Measurements from ENCODE around the gene RAB1A.
A peak's percentile ranks its signal among the peaks of the same experiment; 100 is the strongest.

Gene RAB1A

DNA sequence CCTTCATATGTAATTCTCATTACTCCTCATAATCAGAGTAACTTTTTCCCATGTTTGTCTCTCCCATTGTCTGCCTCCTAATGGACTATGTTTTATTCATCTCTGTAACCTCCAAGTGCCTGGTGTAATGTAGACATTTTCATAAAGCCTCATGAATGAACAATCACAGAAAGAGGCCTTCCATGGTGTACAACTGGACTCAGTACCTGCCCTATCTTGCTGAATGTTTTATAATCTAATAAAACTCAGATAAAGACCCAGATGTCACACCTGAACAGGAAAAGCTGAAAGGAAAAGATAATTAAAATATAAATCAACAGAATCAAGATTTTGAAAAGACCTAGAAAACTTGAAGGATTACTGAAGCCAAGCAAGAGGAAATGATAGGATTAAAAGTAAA lies 36.7 kb downstream of the RAB1A start:
- no peak for DNase-seq (ENCODE audit: low spot score)

DNA sequence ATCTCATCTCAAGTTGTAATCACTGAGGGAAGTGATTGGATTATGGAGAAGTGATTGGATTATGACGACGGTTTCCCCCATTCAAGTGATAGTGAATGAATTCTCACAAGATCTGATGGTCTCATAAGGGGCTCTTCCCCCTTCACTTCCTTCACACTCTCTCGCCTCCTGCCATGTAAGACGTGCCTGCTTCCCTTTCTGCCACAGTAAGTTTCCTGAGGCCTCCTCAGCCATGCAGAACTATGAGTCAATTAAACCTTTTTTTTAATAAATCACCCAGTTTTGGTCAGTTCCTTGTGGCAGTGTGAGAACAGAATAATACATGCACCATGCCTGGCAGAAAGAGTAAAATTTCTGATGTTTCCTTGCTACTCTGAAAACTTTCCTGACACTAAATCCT lies 37.1 kb downstream of the RAB1A start:
- no peak for DNase-seq (ENCODE audit: low spot score)

DNA sequence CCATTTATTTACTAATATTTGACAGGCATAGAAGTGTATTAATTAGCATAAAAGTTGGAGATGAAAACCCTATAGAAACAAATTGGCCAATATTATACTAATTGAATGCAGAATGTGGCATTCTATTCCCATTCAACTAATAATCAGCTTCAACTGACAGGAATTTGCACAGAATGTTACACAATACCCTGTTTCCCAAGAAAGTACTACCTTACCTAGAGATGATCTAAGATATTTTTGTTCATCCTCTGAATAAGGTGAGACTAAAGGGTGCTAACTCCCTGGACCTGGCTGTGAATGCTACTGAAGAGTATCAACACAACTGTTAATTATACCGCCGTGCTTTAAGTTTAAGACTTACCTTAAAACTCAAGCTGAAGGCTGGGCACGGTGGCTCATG lies 44.8 kb downstream of the RAB1A start:
- DNase-seq (ENCODE audit: low spot score), result no peak

DNA sequence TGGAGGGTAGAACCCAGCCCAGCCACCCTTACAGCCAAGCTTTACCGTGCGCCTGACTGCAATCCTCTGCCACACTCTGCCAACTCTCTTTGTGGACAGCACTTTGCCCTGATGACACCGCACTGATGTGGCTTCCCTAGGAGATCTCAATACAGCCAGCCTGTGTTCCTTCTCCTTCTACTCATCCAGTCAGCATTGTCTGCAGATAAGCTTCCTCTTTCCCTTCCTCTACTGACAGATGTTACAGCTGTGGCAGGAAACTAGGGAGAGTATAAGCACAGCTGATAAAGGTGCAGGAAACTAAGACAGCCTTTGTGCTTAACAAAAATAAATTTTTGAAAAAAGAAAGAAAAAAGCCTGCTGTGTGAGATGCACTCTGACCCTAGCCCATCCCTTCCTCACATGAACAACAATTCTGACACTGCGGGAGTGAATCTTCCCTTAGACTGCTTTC lies 48.6 kb downstream of the RAB1A start:
- no peak for DNase-seq (ENCODE audit: low spot score)

DNA sequence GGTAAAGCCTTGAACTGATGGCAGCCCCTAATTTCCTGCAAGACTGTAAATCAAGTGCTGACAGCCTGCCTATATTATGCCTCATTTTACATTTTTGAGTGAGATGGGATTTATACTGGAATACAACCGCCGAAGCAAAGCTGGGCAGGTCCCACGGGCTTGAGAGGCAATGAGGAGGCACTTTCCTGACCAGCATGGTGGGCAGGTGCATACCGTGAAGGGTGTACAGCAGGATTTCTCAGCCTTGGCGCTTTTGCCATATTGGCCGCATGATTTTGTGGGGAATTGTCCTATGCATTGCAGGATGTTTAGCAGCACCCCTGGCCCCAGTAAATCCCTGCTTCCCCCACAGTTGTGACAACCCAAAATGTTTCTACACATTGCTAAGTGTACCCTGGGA lies 50.9 kb downstream of the RAB1A start:
- no peak for DNase-seq (ENCODE audit: low spot score)

DNA sequence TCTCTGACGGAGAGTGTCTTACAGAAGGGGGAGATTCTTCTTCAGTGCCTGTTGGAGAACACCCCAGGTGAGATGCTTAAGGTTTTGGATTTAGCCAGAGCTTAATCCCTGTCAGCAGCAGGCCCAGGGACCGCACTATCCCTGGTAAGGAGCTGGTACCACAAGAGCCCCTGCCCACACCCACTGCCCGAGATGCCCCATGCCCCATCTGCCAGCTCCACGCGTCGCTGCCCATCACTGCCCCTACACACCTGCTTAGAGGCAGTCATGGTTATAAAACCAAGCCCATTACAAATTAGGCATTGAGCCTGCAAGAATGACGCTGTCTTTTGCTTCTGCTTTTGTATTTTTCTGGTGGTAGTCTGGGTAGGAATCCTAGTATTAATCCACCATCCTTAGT lies 52.0 kb downstream of the RAB1A start:
- DNase-seq (ENCODE audit: low spot score), result no peak

DNA sequence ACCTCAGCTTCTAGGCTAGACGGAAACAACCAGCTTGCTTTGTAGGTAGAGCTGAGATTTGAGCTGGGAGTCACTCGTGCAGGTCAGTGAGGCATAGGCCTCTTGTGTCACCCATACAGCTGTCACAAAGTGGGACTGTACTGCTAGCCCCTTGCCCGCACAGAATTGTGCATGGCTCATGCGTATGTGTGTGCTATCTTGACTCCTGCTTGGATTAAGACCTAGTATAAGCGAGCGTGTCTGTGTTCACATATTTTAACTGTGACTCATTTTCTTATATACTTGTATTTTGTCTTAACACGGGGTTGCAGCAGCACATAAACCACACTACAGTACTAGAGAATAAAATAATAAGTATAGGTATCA lies 53.6 kb downstream of the RAB1A start:
- DNase-seq (ENCODE audit: low spot score), result no peak

DNA sequence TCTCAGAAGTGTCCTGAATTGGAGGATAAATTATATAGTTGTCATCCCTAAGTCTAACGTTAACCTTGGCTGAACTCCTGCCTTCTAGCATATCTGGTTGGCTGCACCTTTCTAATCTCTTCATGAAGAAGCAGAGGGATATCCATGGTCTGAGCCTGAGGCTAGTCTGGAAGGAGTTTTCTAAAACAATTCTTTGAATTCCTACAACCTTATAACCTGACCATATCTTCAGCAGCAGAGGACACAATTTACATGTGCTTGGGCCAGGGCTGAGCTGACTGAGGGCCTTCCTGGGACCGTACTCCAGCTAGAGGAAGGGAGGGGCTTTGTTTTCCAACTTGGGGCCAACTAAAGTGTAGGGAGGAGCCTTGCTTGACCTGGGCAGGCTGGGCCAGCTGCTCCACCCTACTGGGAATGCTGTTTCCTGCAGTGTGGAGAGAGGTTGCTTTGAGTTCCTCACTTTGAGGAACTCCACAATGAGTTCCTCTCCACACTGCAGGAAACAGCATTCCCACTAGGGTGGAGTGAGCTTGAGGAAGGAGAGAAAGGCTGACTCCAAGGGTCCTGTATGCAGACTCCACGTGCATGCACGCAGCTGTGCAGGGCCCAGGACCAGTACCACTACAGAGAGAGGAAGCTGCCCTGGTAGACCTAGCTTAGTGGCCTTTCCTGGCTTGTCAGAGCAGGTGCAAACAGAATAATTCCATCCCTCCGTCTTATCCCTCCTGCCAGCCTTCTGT lies 54.1 kb downstream of the RAB1A start:
- DNase-seq (ENCODE audit: low spot score), result no peak

DNA sequence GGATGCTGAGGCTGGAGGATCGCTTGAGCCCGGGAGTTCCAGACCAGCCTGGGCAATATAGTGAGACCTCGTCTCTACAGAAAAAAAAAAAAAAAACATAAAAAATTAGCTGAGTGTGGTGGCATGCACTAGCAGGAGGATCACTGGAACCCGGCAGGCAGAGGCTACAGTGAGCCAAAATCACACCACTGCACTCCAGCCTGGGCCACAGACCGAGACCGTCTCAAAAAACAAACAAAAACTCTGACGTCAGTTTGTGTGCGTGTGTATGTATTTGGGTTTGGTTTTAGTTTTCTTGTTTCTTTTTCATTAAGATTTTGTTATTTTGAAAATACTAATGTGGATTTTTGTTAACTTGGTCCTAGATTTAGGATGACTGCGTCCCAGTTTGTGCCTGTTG lies 54.7 kb downstream of the RAB1A start:
- DNase-seq (ENCODE audit: low spot score), result no peak

DNA sequence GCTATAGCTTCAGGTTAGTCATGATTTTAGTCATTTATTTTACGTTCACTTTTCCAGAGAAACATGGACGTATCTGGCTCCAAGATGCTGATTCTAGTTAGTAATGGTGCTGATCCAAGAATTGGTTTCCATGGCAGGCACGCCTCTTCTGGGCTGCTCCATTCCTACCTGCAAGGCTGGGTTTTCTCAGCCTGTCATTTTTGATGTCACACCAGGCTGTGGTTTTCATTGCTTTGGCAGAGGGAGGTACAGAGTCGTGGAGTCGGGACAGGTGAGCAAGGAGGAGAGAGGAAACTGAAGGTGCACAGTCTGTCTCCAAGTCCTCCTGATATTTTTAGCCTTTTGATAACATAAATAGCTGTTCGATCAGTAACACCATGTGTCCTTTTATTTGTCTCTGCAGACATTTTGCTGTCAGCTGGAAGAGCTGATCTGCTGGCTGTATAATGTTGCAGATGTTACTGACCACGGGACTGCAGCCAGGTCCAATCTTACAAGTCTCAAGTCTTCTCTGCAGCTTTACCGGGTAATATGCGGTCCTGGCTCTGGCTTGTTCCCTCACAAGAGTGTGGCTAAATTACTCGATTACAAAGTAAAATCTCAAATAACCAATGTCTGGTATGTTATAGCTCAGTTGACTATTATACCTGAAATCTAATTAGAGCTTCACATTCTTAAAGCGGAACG lies 55.9 kb downstream of the RAB1A start:
- no peak for DNase-seq (ENCODE audit: low spot score)

DNA sequence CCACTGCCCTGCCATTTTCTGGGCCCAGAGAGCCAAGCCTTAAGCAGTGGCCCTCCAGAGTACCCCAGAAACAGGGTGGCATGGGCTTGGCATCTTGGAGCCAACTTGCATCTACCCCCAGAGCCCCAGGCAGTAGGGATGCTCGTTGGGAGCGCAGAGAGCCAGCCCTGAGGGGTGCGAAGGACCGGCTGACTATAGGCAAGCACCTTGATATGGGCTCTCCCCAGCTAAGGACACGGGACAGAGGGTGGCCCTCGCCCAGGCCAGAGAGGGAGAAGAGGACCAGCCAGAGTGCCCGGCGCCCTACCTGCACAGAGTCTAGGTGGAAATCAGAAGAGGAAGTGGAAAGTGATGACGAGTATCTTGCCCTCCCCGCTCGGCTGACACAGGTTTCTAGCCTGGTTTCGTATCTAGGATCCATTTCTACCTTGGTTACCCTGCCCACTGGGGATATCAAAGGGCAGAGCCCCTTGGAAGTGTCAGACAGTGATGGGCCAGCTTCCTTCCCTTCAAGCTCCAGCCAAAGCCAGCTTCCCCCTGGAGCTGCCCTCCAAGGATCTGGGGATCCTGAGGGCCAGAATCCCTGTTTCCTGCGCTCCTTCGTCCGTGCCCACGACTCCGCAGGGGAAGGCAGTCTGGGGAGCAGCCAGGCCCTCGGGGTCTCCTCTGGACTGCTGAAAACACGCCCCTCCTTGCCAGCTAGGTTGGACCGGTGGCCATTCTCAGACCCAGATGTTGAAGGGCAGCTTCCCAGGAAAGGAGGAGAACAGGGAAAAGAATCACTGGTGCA lies 57.5 kb downstream of the RAB1A start:
- no peak for DNase-seq (ENCODE audit: low spot score)

DNA sequence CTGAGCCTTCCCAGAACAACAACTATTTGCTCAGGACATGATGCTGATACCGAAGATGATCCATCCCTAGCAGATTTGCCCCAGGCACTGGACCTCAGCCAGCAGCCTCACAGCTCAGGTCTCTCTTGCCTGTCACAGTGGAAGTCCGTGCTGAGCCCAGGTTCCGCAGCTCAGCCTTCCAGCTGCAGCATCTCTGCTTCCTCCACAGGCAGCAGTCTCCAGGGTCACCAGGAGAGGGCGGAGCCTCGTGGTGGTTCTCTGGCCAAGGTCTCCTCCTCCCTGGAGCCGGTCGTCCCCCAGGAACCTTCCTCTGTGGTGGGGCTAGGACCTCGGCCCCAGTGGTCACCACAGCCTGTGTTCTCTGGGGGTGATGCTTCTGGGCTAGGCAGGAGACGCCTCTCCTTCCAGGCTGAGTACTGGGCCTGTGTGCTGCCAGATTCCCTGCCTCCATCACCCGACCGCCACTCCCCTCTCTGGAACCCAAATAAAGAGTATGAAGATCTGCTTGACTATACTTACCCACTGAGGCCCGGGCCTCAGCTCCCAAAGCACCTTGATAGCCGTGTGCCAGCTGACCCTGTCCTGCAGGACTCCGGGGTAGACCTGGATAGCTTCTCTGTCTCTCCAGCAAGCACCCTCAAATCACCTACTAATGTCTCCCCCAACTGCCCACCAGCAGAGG lies 58.3 kb downstream of the RAB1A start:
- DNase-seq (ENCODE audit: low spot score), result no peak

DNA sequence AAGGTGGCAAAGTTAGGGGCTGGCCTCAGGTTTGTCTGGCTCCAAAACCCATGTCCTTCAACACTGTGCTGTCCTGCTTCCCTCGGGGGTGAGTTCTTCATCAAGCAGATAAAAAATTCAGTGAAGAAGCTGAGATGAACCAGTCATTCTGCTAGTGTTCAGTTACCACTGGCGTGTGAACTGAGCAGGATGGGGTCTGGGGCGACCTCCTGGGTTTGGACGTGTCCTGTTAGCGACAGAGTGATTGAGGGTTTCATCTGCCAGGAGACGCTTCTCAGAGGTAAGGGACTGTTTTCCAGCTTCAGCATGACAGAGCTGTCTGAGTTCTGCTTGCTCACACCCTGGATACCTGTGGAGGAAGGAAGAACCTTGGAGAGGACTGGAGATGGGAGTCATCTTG lies 59.0 kb downstream of the RAB1A start:
- DNase-seq (ENCODE audit: low spot score), result no peak

DNA sequence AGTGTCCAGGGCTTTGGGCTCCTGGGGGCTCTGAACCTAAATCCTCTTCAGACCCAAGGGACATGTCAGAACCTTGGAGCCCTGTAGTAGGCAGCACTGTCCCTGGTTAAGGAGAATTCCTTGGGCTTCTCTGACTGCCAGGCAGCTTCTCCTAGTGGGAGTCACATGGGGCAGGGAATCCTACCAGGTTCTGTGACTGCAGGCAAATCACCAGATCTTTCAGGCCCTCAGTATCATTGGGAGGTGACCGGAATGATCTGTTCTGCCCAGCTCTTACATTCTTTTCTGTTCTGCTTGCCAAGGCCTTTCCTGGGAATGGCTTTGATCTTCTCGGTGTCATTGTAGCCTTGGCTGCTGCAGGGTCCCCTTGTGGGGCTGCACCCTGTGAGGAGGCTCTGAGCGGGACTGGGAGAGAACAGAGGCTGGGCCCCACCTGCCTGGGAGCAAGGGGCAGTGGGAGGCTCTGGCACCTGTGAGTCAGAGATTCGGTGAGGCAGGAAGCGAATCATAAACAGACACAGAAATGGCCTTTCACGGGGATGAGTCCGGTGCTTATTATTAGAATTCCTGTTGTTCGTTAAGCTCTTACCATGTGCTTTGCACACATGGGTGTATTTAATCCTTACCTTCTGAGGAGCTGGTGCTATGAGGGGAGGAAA lies 59.6 kb downstream of the RAB1A start:
- DNase-seq (ENCODE audit: low spot score), result no peak

DNA sequence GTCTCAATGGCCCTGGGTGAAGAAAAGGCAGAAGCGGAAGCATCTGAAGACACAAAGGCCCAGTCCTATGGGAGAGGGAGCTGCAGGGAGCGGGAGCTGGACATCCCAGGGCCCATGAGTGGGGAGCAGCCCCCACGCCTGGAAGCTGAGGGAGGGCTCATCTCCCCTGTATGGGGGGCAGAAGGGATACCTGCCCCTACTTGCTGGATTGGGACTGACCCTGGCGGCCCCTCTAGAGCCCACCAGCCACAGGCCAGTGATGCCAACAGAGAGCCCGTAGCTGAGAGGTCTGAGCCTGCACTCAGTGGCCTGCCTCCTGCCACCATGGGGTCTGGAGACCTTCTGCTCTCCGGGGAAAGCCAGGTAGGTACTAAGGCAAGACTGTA lies 60.5 kb downstream of the RAB1A start:
- DNase-seq (ENCODE audit: low spot score), result no peak

DNA sequence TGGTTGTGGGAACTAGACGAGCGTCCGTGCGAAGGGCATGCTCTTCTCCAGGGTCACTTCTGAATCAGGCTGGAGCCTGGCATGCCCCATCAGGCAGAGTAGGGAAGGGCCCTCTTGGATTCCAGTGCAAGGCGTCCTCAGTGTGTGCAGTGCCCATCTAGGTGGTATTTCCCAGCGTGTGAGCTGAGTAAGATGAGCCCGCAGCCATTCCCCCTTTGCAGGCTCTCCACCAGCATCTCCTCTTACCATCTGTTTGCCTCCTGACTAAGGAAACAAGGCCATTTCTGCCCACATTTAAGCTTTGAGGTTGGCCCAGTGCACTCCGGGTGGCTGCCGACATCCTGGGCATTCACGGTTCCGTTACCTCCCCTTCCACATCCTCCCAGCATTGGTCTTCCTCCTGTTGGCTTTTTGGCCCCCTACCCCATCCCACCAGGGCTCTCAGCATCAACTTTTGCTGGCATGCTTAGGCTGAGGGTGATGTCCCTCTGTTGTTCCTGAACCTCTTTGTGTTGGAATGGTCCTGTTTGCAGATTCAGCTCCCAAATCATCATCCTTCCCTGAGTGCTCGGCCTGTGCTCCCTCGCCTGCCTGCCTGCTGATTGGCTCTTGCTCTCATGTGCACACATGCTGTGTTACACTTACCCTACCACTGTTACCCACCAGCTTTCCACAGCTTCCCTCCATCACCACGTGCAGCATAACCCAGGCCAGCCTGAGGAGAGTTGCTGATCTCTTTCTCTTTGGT lies 61.9 kb downstream of the RAB1A start:
- DNase-seq (ENCODE audit: low spot score), result no peak

DNA sequence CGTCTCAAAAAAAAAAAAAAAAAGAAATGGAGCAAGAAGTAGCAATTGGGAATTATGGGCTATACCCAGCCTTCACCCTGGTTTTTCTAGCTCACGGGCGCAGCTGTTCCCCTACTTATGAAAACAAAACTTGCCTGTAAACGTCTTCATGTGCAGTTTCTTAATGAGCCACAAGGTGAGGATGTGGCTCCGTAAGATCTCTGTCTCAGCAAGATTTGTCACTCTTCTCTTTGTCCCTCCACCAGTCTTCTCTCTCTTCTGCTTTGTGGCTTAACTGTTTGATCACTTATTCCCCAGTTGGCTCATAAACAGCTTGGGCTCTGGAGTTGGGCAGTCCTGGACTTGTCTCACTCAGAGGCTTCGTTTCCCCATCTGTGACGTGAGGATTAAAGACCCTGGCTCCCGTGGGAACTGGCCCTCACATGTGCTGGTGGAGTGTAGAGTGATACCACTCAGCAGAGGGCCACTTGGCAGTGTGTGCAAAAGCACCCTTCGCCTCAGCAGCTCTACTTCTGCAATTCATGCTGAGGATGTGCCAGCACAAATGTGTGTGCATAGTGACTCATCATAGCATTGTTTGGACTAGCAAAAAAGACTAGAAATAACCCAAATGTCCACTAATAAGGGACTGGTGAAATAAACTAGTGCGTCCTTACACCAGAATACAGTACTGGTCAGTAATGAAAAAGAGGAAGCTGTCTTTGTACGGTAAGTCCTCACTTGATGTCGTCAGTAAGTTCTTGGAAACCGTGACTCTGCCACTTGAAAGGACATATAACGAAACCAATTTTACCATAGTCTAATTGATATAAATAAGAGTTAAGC lies 65.0 kb downstream of the RAB1A start:
- DNase-seq (ENCODE audit: low spot score), result peak; percentile 65

DNA sequence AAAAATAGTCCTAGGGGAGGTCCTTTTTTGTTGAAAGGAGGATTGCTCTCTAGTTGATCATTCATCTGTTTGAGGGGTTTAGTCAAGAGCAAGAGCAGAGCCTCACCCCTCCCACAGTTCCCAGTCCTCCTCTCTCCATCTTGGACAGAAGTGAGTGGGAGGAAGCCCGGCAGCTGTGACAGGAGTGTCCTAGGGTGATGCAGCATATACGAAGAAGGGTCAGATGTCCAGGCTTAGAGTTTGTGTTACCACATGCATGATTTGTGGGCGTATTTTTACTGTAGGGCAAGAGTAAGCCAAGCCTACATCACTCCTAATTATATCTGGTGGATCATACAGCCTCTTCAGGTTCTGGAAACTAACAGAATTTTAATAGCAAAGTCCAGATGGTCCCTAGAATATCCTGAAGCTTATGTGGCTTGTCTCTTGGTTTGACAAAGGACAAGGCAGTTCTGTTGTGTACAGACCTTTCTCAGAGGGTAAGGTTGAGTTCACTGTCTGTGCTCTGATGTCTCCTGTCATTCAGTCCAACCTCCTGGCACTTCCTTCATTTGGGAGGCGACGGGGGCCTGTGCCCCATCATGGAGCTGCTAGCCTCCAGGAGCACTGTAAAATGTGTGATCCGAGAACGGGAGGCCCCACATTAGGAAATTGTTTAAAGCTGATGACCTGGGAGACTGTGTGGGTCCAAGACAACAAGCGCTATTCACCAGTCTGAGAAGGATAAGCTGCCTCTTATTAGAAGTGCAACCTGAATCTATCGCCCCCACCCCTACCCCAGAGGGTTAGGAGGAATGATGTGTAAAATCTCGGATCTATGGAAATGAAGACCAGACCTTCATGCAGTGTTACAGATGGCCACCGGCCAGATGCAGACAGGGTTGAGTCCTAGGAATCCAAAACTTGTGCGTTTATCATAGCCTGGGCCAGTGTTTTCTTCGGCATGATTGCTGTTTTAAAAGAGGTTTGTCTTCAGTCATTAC lies 66.8 kb downstream of the RAB1A start:
- no peak for DNase-seq (ENCODE audit: low spot score)

DNA sequence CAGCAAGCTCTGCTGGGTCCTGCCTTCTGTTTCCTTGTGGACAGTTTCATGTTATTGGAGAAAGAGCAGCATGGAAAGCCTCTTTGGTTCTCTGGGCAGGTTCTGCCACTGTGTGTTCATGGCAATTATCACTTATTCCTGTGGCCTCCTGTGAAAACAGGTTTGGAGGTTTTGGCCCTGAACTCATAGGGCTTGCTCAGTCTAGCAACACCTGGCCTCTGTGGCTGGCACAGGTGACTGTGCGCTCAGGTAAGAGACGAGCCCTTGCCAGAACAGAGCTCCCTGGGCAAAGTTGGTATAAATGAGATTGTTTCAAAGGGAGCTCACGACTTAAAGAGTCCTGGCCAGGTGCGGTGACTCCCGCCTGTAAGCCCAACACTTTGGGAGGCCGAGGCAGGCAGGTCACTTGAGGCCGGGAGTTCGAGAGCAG lies 68.0 kb downstream of the RAB1A start:
- DNase-seq (ENCODE audit: low spot score), result no peak
